GM11168 (cell line): ENCODE measurements around the gene ZNG1C.
"Not testable (repeated sequence)": the region's sequence is repeated elsewhere in the genome, so short reads cannot be mapped to it uniquely, and the experiment has no call there.

Experiments
- in situ Hi-C: fragments of 300-500 bp; cut with MboI; formaldehyde crosslinking; loops from one replicate; pipeline ENCODE4 v1.12.0; 2022; ENCODE audit warnings: low sequenced_read_pairs; ENCODE audit not compliant: unreplicated experiment

Gene ZNG1C

GRCh38 chr9:68342265-68343025 is 100.7 kb downstream of the ZNG1C start:
- in situ Hi-C loops = not testable (repeated sequence)

- in situ Hi-C loops = not testable (repeated sequence)
These were observed 101.5 kb downstream of the ZNG1C start for GRCh38 chr9:68343242-68343641.

- in situ Hi-C loops = not testable (repeated sequence)
These were observed 102.2 kb downstream of the ZNG1C start for GRCh38 chr9:68343992-68344391.
